Right kidney (tissue), 1 donor: ENCODE data around the gene ITGA3.
"Not testable (repeated sequence)": the region's sequence is repeated elsewhere in the genome, so short reads cannot be mapped to it uniquely, and the experiment has no call there.

Source experiments
- DNase-seq: peaks from one replicate; pipeline ENCODE4 v3.0.0-alpha.2; 2016

Gene ITGA3

GRCh38 chr17:50051606-50052005 lies 4.3 kb upstream of the ITGA3 start:
- DNase-seq, result no peak

GRCh38 chr17:50052241-50052796 lies 3.6 kb upstream of the ITGA3 start:
- DNase-seq, result no peak

- DNase-seq, result peak; percentile 78
Measured at GRCh38 chr17:50052822-50053653, 2.9 kb upstream of the ITGA3 start.

- DNase-seq, result no peak
Measured at GRCh38 chr17:50053654-50053960, 2.3 kb upstream of the ITGA3 start.

- DNase-seq, result no peak
Measured at GRCh38 chr17:50055055-50055425, 870 bp upstream of the ITGA3 start.

- peak; percentile 95 for DNase-seq
Measured at GRCh38 chr17:50056217-50056960, 479 bp downstream of the ITGA3 start.

GRCh38 chr17:50056961-50057330 lies 1.0 kb downstream of the ITGA3 start:
- no peak for DNase-seq

GRCh38 chr17:50057521-50057991 lies 1.6 kb downstream of the ITGA3 start:
- no peak for DNase-seq

GRCh38 chr17:50058296-50058953 lies 2.5 kb downstream of the ITGA3 start:
- no peak for DNase-seq

- DNase-seq, result no peak
Measured at GRCh38 chr17:50059256-50059655, 3.3 kb downstream of the ITGA3 start.

GRCh38 chr17:50059759-50060273 lies 3.9 kb downstream of the ITGA3 start:
- no peak for DNase-seq

GRCh38 chr17:50060951-50061712 lies 5.2 kb downstream of the ITGA3 start:
- no peak for DNase-seq

GRCh38 chr17:50061713-50062045 lies 5.8 kb downstream of the ITGA3 start:
- DNase-seq, result not testable (repeated sequence)

- DNase-seq, result no peak
Measured at GRCh38 chr17:50062293-50063243, 6.7 kb downstream of the ITGA3 start.

GRCh38 chr17:50063561-50064252 lies 7.8 kb downstream of the ITGA3 start:
- no peak for DNase-seq

GRCh38 chr17:50064253-50065001 lies 8.5 kb downstream of the ITGA3 start:
- no peak for DNase-seq

- DNase-seq, result no peak
Measured at GRCh38 chr17:50065056-50065455, 9.1 kb downstream of the ITGA3 start.

- DNase-seq, result no peak
Measured at GRCh38 chr17:50066995-50067394, 11.1 kb downstream of the ITGA3 start.

GRCh38 chr17:50067996-50068395 lies 12.1 kb downstream of the ITGA3 start:
- DNase-seq, result no peak
